Measurements from ENCODE around the gene SLC39A8. TPM values are rescaled to one million over a fixed set of nuclear protein-coding genes. Genes with fewer than 3 reads are reported as not detected.

The SLC39A8 gene
- total RNA-seq, 1 experiment from 2014 or later = 35.9 TPM

- TF ChIP-seq ZSCAN18 (CRISPR knock-in tag; IDR thresholded peaks at IDR 0.05) (no peak), ZNF425 (CRISPR knock-in tag; conservative IDR thresholded peaks at IDR 0.05) (no peak), ZNF416 (CRISPR knock-in tag; IDR thresholded peaks at IDR 0.05) (no peak), CREB1 (CRISPR knock-in tag; IDR thresholded peaks at IDR 0.05) (no peak), ZNF138 (CRISPR knock-in tag; conservative IDR thresholded peaks at IDR 0.05) (no peak), SP1 (CRISPR knock-in tag; conservative IDR thresholded peaks at IDR 0.05) (no peak)
- TF ChIP-seq, protein P1, sequence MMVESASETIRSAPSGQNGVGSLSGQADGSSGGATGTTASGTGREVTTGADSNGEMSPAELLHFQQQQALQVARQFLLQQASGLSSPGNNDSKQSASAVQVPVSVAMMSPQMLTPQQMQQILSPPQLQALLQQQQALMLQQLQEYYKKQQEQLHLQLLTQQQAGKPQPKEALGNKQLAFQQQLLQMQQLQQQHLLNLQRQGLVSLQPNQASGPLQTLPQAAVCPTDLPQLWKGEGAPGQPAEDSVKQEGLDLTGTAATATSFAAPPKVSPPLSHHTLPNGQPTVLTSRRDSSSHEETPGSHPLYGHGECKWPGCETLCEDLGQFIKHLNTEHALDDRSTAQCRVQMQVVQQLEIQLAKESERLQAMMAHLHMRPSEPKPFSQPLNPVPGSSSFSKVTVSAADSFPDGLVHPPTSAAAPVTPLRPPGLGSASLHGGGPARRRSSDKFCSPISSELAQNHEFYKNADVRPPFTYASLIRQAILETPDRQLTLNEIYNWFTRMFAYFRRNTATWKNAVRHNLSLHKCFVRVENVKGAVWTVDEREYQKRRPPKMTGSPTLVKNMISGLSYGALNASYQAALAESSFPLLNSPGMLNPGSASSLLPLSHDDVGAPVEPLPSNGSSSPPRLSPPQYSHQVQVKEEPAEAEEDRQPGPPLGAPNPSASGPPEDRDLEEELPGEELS (CRISPR knock-in tag; IDR thresholded peaks at IDR 0.05) = no peak
- TF ChIP-seq, protein P2, sequence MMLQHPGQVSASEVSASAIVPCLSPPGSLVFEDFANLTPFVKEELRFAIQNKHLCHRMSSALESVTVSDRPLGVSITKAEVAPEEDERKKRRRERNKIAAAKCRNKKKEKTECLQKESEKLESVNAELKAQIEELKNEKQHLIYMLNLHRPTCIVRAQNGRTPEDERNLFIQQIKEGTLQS (CRISPR knock-in tag; conservative IDR thresholded peaks at IDR 0.05) = no peak
Observed at GRCh38 chr4:102338405-102338804, 6.9 kb downstream of the SLC39A8 start (continued).

DNA sequence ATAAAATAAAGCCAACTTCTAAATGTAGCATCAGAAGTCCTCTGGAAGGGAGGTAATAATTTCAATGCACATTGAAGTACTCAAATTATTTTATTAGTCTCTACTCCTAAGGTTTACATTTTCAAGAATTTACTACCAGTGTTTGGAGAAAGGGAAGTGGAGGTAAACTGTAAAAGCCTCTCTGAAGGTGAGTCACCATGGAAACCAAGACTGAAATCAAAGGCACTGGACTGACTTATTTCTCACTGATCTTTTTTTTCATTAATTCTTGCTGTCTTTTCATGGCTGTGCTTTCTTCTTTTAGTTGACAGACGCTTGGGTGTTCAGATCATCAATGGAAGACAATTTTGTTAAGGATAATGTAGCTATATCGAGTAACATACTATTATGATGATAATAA, 9.7 kb downstream of the SLC39A8 start:
- H3K27me3 Mint-ChIP-seq (ENCODE audit: low read depth) = no peaks in the 10 kb centered on the region
- no peak for DNase-seq (ENCODE audit: low spot score)
- no peak for ATAC-seq
- POLR2A ChIA-PET = no interaction called here
- no peak overlapping the region for H3K4me3 Mint-ChIP-seq
- no peak overlapping the region for H3K27ac Mint-ChIP-seq
- H3K9me3 Mint-ChIP-seq = no peaks in the 10 kb centered on the region
- peaks cover 8% of the 10 kb centered on the region for H3K36me3 Mint-ChIP-seq
- H3K4me1 Mint-ChIP-seq = peaks cover 63% of the 10 kb centered on the region
- CTCF ChIA-PET = no interaction called here
- TF ChIP-seq, protein P3, sequence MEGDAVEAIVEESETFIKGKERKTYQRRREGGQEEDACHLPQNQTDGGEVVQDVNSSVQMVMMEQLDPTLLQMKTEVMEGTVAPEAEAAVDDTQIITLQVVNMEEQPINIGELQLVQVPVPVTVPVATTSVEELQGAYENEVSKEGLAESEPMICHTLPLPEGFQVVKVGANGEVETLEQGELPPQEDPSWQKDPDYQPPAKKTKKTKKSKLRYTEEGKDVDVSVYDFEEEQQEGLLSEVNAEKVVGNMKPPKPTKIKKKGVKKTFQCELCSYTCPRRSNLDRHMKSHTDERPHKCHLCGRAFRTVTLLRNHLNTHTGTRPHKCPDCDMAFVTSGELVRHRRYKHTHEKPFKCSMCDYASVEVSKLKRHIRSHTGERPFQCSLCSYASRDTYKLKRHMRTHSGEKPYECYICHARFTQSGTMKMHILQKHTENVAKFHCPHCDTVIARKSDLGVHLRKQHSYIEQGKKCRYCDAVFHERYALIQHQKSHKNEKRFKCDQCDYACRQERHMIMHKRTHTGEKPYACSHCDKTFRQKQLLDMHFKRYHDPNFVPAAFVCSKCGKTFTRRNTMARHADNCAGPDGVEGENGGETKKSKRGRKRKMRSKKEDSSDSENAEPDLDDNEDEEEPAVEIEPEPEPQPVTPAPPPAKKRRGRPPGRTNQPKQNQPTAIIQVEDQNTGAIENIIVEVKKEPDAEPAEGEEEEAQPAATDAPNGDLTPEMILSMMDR (IDR thresholded peaks at IDR 0.05) = no peak
- TF ChIP-seq, protein P1 (CRISPR knock-in tag; IDR thresholded peaks at IDR 0.05) = no peak
- TF ChIP-seq, protein P4, sequence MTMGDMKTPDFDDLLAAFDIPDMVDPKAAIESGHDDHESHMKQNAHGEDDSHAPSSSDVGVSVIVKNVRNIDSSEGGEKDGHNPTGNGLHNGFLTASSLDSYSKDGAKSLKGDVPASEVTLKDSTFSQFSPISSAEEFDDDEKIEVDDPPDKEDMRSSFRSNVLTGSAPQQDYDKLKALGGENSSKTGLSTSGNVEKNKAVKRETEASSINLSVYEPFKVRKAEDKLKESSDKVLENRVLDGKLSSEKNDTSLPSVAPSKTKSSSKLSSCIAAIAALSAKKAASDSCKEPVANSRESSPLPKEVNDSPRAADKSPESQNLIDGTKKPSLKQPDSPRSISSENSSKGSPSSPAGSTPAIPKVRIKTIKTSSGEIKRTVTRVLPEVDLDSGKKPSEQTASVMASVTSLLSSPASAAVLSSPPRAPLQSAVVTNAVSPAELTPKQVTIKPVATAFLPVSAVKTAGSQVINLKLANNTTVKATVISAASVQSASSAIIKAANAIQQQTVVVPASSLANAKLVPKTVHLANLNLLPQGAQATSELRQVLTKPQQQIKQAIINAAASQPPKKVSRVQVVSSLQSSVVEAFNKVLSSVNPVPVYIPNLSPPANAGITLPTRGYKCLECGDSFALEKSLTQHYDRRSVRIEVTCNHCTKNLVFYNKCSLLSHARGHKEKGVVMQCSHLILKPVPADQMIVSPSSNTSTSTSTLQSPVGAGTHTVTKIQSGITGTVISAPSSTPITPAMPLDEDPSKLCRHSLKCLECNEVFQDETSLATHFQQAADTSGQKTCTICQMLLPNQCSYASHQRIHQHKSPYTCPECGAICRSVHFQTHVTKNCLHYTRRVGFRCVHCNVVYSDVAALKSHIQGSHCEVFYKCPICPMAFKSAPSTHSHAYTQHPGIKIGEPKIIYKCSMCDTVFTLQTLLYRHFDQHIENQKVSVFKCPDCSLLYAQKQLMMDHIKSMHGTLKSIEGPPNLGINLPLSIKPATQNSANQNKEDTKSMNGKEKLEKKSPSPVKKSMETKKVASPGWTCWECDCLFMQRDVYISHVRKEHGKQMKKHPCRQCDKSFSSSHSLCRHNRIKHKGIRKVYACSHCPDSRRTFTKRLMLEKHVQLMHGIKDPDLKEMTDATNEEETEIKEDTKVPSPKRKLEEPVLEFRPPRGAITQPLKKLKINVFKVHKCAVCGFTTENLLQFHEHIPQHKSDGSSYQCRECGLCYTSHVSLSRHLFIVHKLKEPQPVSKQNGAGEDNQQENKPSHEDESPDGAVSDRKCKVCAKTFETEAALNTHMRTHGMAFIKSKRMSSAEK (CRISPR knock-in tag; IDR thresholded peaks at IDR 0.05; ENCODE audit: borderline replicate concordance) = no peak
- TF ChIP-seq FOXJ3 (CRISPR knock-in tag; IDR thresholded peaks at IDR 0.05; ENCODE audit: borderline replicate concordance) (no peak), RELA (CRISPR knock-in tag; IDR thresholded peaks at IDR 0.05; ENCODE audit: borderline replicate concordance) (no peak), ZMAT4 (CRISPR knock-in tag; IDR thresholded peaks at IDR 0.05) (no peak), CBFB (CRISPR knock-in tag; IDR thresholded peaks at IDR 0.05; ENCODE audit: low read depth) (no peak)
- TF ChIP-seq, protein P5, sequence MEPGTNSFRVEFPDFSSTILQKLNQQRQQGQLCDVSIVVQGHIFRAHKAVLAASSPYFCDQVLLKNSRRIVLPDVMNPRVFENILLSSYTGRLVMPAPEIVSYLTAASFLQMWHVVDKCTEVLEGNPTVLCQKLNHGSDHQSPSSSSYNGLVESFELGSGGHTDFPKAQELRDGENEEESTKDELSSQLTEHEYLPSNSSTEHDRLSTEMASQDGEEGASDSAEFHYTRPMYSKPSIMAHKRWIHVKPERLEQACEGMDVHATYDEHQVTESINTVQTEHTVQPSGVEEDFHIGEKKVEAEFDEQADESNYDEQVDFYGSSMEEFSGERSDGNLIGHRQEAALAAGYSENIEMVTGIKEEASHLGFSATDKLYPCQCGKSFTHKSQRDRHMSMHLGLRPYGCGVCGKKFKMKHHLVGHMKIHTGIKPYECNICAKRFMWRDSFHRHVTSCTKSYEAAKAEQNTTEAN (CRISPR knock-in tag; IDR thresholded peaks at IDR 0.05) = no peak
